Left lobe of liver (tissue), 2 donors: Measurements from ENCODE around the gene HOMER2. TPM values are rescaled to one million over a fixed set of nuclear protein-coding genes. Genes with fewer than 3 reads are reported as not detected.
"Not testable (repeated sequence)": the region's sequence is repeated elsewhere in the genome, so short reads cannot be mapped to it uniquely, and the experiment has no call there.

Source experiments
- ATAC-seq: fragments of 200-7000 bp; cut with Tn5 transposase; one replicate; pipeline ENCODE4 v1.9.1; 2020; ENCODE audit warnings: mild to moderate bottlenecking, moderate library complexity
- DNase-seq: peaks from one replicate; pipeline ENCODE4 v3.0.0-alpha.2; 2020; ENCODE audit warnings: low spot score
- total RNA-seq: library from RNA; stranded (reverse); gene quantifications from one replicate; pipeline ENCODE4 v1.2.1, GENCODE V29; 2021
- donor health status: DM: no; HTN: no; CAD: no; lungs with moderate emphysema.
- donor health status: DM: no; HTN: yes; CAD: no.

The HOMER2 gene
- total RNA-seq, 1 donor from 2014 or later, result 61.3 TPM

- not testable (repeated sequence) for ATAC-seq, DNase-seq
These were observed 86.5 kb downstream of the HOMER2 start for GRCh38 chr15:82865981-82866380.

- ATAC-seq, DNase-seq: not testable (repeated sequence)
These were observed 86.9 kb downstream of the HOMER2 start for GRCh38 chr15:82865581-82865980.

GRCh38 chr15:82864967-82865366, 87.6 kb downstream of the HOMER2 start:
- no peak for DNase-seq
- no peak for ATAC-seq

- DNase-seq, result no peak
These were observed 89.6 kb downstream of the HOMER2 start for GRCh38 chr15:82862886-82863285.

GRCh38 chr15:82858932-82859331, 93.6 kb downstream of the HOMER2 start:
- DNase-seq (no peak), ATAC-seq (no peak)

More at GRCh38 chr15:82862886-82863285, 89.6 kb downstream of the HOMER2 start:
- no peak for ATAC-seq

GRCh38 chr15:82856397-82857170, 95.9 kb downstream of the HOMER2 start:
- DNase-seq (no peak), ATAC-seq (peak; percentile 54)

- no peak for ATAC-seq
These were observed 97.0 kb downstream of the HOMER2 start for GRCh38 chr15:82855286-82856100.

GRCh38 chr15:82854554-82854953, 98.0 kb downstream of the HOMER2 start:
- ATAC-seq (no peak), DNase-seq (no peak)

More at GRCh38 chr15:82855286-82856100, 97.0 kb downstream of the HOMER2 start:
- DNase-seq, result no peak

- no peak for DNase-seq
- no peak for ATAC-seq
These were observed 99.5 kb downstream of the HOMER2 start for GRCh38 chr15:82852941-82853561.

GRCh38 chr15:82851981-82852511, 100.5 kb downstream of the HOMER2 start:
- no peak for ATAC-seq
- no peak for DNase-seq

GRCh38 chr15:82851306-82851850, 101.1 kb downstream of the HOMER2 start:
- peak; percentile 16 for DNase-seq
- ATAC-seq, result no peak

- DNase-seq (peak; percentile 37), ATAC-seq (no peak)
These were observed 101.8 kb downstream of the HOMER2 start for GRCh38 chr15:82850731-82851130.

- ATAC-seq (peak; percentile 96), DNase-seq (peak; percentile 93)
These were observed 102.7 kb downstream of the HOMER2 start for GRCh38 chr15:82849556-82850512.

- DNase-seq (peak; percentile 53), ATAC-seq (no peak)
These were observed 104.1 kb downstream of the HOMER2 start for GRCh38 chr15:82848241-82848993.

- DNase-seq (peak; percentile 39), ATAC-seq (no peak)
These were observed 104.8 kb downstream of the HOMER2 start for GRCh38 chr15:82847703-82848102.

GRCh38 chr15:82846621-82847020, 105.9 kb downstream of the HOMER2 start:
- ATAC-seq (no peak), DNase-seq (peak; percentile 22)

GRCh38 chr15:82845686-82846085, 106.8 kb downstream of the HOMER2 start:
- ATAC-seq (no peak), DNase-seq (no peak)

- DNase-seq (no peak), ATAC-seq (no peak)
These were observed 109.0 kb downstream of the HOMER2 start for GRCh38 chr15:82843566-82843965.

- ATAC-seq (no peak), DNase-seq (no peak)
These were observed 112.4 kb downstream of the HOMER2 start for GRCh38 chr15:82840166-82840565.
